A549 (cell line): ENCODE data around the gene RASSF3.
"Not testable (repeated sequence)": the region's sequence is repeated elsewhere in the genome, so short reads cannot be mapped to it uniquely, and the experiment has no call there.

Experiments
- EP300 ChIP-seq, 2 experiments: fragments of >200 bp; sonication (Bioruptor Twin); formaldehyde crosslinking; IDR thresholded peaks; 2 replicates in 1 of 2; 3 replicates in 1 of 2; pipeline ENCODE4 v1.6.1; 2016 to 2017
- PHF8 ChIP-seq: fragments of 200-600 bp; sonication (generic); IDR thresholded peaks from 2 replicates; pipeline ENCODE4 v1.6.1; 2016; ENCODE audit warnings: low read depth, mild to moderate bottlenecking, antibody characterized with exemption, moderate library complexity, borderline replicate concordance
- TF ChIP-seq, protein P1 (sequence below): fragments of >200 bp; sonication (Bioruptor Twin); formaldehyde crosslinking; IDR thresholded peaks from 3 replicates; pipeline ENCODE4 v1.5.1; 2016

DNA sequence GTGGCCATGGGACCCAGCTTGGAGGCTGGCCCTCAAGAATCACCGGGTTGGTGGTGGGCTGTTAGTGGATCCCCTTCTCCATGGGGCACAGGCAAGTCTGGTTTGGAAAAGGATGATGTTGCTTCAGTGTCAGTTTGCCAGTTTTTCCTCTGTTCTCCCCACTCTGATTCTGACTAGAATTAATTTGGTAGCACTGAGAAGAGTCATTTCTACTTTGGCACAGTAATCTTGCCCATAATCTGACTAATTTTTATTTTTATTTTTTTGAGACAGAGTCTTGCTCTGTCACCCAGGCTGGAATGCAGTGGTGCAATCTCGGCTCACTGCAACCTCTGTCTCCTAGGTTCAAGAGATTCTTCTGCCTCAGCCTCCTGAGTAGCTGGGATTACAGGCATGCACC is 43.6 kb downstream of the RASSF3 start:
- TF ChIP-seq PHF8; EP300 (IDR thresholded peaks at IDR 0.05): not testable (repeated sequence)
- TF ChIP-seq, protein P1, sequence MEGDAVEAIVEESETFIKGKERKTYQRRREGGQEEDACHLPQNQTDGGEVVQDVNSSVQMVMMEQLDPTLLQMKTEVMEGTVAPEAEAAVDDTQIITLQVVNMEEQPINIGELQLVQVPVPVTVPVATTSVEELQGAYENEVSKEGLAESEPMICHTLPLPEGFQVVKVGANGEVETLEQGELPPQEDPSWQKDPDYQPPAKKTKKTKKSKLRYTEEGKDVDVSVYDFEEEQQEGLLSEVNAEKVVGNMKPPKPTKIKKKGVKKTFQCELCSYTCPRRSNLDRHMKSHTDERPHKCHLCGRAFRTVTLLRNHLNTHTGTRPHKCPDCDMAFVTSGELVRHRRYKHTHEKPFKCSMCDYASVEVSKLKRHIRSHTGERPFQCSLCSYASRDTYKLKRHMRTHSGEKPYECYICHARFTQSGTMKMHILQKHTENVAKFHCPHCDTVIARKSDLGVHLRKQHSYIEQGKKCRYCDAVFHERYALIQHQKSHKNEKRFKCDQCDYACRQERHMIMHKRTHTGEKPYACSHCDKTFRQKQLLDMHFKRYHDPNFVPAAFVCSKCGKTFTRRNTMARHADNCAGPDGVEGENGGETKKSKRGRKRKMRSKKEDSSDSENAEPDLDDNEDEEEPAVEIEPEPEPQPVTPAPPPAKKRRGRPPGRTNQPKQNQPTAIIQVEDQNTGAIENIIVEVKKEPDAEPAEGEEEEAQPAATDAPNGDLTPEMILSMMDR: not testable (repeated sequence)
